K562 (cell line): Measurements from ENCODE around the gene ADSS2. TPM values are rescaled to one million over a fixed set of nuclear protein-coding genes. Genes with fewer than 3 reads are reported as not detected.

Experiments used
- ATAC-seq: fragments of 200-7000 bp; cut with Tn5 transposase; 3 replicates; pipeline ENCODE4 v1.9.1; 2020; ENCODE audit warnings: moderate library complexity
- BruUV-seq: library from RNA; stranded (reverse); fragments of 400-500 nt; replicated peaks from 2 replicates; lab custom pipeline; 2021; lab: Mats Ljungman, UMichigan
- CTCF ChIA-PET: fragments of 300-600 bp; formaldehyde crosslinking; extraction: SDS; loops from one replicate; lab custom pipeline; 2021; ENCODE audit warnings: low intra/inter-chr PET ratio; lab: Yijun Ruan, JAX
- POLR2A ChIA-PET: fragments of 300-600, 350-650 bp; sonication (Branson Sonifier 250); formaldehyde crosslinking; extraction: SDS; loops from one replicate; lab custom pipeline; 2021; ENCODE audit warnings: antibody characterized with exemption, inconsistent platforms; lab: Yijun Ruan, JAX
- DNase-seq, 4 experiments: peaks; one replicate each; pipeline versions ENCODE4 v3.0.0 to v3.0.0-alpha.2; 2011 to 2018; ENCODE audit warnings: low spot score in 3 of 4, mixed read lengths in 3 of 4; ENCODE audit errors: extremely low read depth in 1 of 4
- FAIRE-seq: peaks from 2 replicates; lab custom pipeline; 2011; peaks lifted over from hg19 to GRCh38; lab: Jason Lieb, UNC
- H2AFZ ChIP-seq: 2 replicates; pipeline ENCODE4 v1.6.0; 2011; ENCODE audit warnings: low read depth, low read length, control low read depth, inconsistent platforms
- H3K27ac ChIP-seq: fragments of 200-600 bp; 3 replicates; pipeline ENCODE4 v1.8.0; 2011; ENCODE audit warnings: low read depth, mild to moderate bottlenecking, control low read depth, inconsistent platforms, low read length, moderate library complexity, mixed read lengths; ENCODE audit errors: extremely low read depth
- H3K27me3 ChIP-seq, 2 experiments: fragments of 300-600 bp in 1 of 2; 2 replicates in 1 of 2; 3 replicates in 1 of 2; pipeline versions ENCODE4 v1.6.0 to v1.8.0; 2011; ENCODE audit warnings: inconsistent platforms in 2 of 2, low read length in 2 of 2, mild to moderate bottlenecking in 1 of 2, mixed read lengths in 1 of 2, moderate library complexity in 1 of 2; ENCODE audit not compliant: control insufficient read depth in 2 of 2, insufficient read depth in 2 of 2
- H3K36me3 ChIP-seq: fragments of 300-600 bp; 3 replicates; pipeline ENCODE4 v1.8.0; 2011; ENCODE audit warnings: mild to moderate bottlenecking, low read length, inconsistent platforms; ENCODE audit not compliant: control insufficient read depth, insufficient read depth
- H3K4me1 ChIP-seq, 2 experiments: fragments of 200-600 bp in 1 of 2; replicated peaks in 1 of 2; 2 replicates in 1 of 2; 3 replicates in 1 of 2; pipeline versions ENCODE4 v1.5.1 to v1.8.0; 2011; ENCODE audit warnings: inconsistent platforms in 2 of 2, low read length in 2 of 2, mild to moderate bottlenecking in 1 of 2, mixed read lengths in 1 of 2, moderate library complexity in 1 of 2; ENCODE audit not compliant: control insufficient read depth in 2 of 2, insufficient read depth in 2 of 2
- H3K4me2 ChIP-seq: 2 replicates; pipeline ENCODE4 v1.6.1; 2011; ENCODE audit warnings: low read length, control low read depth, inconsistent platforms, mixed read lengths; ENCODE audit not compliant: insufficient read depth
- H3K4me3 ChIP-seq: fragments of 200-600 bp; sonication (generic), shearing (Covaris generic); 2 replicates; pipeline ENCODE4 v1.5.1; 2016; ENCODE audit warnings: control low read depth, inconsistent platforms
- H3K79me2 ChIP-seq: fragments of 200-600 bp; 3 replicates; pipeline ENCODE4 v1.8.0; 2011; ENCODE audit warnings: low read length, inconsistent platforms; ENCODE audit not compliant: control insufficient read depth, insufficient read depth
- H3K9ac ChIP-seq, 2 experiments: 2 replicates each; pipeline versions ENCODE4 v1.6.0 to v1.6.1; 2011; ENCODE audit warnings: low read depth in 2 of 2, low read length in 2 of 2, control low read depth in 1 of 2, inconsistent platforms in 1 of 2, mild to moderate bottlenecking in 1 of 2, mixed read lengths in 1 of 2; ENCODE audit not compliant: insufficient read depth in 1 of 2
- H3K9me1 ChIP-seq: one replicate; pipeline ENCODE4 v1.6.0; 2011; ENCODE audit warnings: inconsistent platforms, mild to moderate bottlenecking, low read length, moderate library complexity; ENCODE audit not compliant: control insufficient read depth, insufficient read depth
- H3K9me3 ChIP-seq: replicated peaks from 2 replicates; pipeline ENCODE4 v1.5.1; 2011; ENCODE audit warnings: low read depth, low read length, inconsistent platforms; ENCODE audit not compliant: control insufficient read depth, insufficient read depth
- H4K20me1 ChIP-seq: replicated peaks from 2 replicates; pipeline ENCODE4 v1.6.1; 2011; ENCODE audit warnings: low read length, inconsistent platforms, mixed read lengths; ENCODE audit not compliant: control insufficient read depth, insufficient read depth
- ATF3 ChIP-seq, 2 experiments: fragments of 450-650 bp in 1 of 2; sonication (generic) in 1 of 2; formaldehyde crosslinking in 1 of 2; IDR thresholded peaks in 1 of 2; conservative IDR thresholded peaks in 1 of 2; 2 replicates each; pipeline versions ENCODE4 v1.6.1 to v1.8.1; 2016 to 2023; ENCODE audit warnings: mild to moderate bottlenecking in 2 of 2, moderate library complexity in 2 of 2, inconsistent platforms in 1 of 2, missing genetic modification reagents in 1 of 2
- JUND ChIP-seq, 2 experiments: IDR thresholded peaks; 2 replicates in 1 of 2; 3 replicates in 1 of 2; pipeline ENCODE4 v1.6.1; 2011; ENCODE audit warnings: borderline replicate concordance in 2 of 2, low read depth in 2 of 2, low read length in 2 of 2, improper control_type of control experiment in 1 of 2, missing biosample characterization in 1 of 2, missing genetic modification characterization in 1 of 2, missing genetic modification reagents in 1 of 2
- RAD51 ChIP-seq: fragments of 450-650 bp; IDR thresholded peaks from 2 replicates; pipeline ENCODE4 v1.7.1; 2016; ENCODE audit warnings: low read depth, mild to moderate bottlenecking, borderline replicate concordance
- USF2 ChIP-seq: sonication (generic); formaldehyde crosslinking; IDR thresholded peaks from 2 replicates; pipeline ENCODE4 v1.5.0; 2020; ENCODE audit warnings: missing genetic modification reagents
- VEZF1 ChIP-seq: fragments of 200-800 bp; sonication (Bioruptor generic); IDR thresholded peaks from 2 replicates; pipeline ENCODE4 v1.6.1; 2017; ENCODE audit warnings: missing genetic modification characterization, missing compliant biosample characterization
- ZNF318 ChIP-seq, 2 experiments: fragments of 450-650 bp; IDR thresholded peaks; 2 replicates each; pipeline ENCODE4 v1.6.1; 2016; ENCODE audit warnings: mild to moderate bottlenecking in 2 of 2, borderline replicate concordance in 1 of 2, low read depth in 1 of 2, moderate library complexity in 1 of 2
- WGBS: fragments of 100-300 bp; shearing (Covaris generic); methylation state at CpG from one replicate; pipeline ENCODE4 v1.1.6; 2016; ENCODE audit warnings: low coverage, mixed read lengths; ENCODE audit not compliant: insufficient coverage; ENCODE audit errors: missing lambda C conversion rate; 5-methylcytosine and 5-hydroxymethylcytosine counted together
- in situ Hi-C: fragments of 300-500 bp; cut with MboI; formaldehyde crosslinking; loops from 4 replicates; pipeline ENCODE4 v1.15.0; 2018; ENCODE audit warnings: inconsistent platforms, mixed read lengths
- intact Hi-C: fragments of 100-400 bp; cut with micrococcal nuclease; formaldehyde crosslinking; loops from 2 replicates; pipeline ENCODE4 v1.14.2; 2022
- polyA plus RNA-seq, 8 experiments: library from polyadenylated mRNA; depleted of rRNA in 4 of 8; stranded (reverse) in 5 of 8; unstranded in 3 of 8; fragments of >200 nt; fragmentation: Nextera tagmentation in 2 of 8; fragmentation: Illumina TruSeq in 1 of 8; extraction: Ambion mirVana in 2 of 8; extraction: Trizol in 1 of 8; gene quantifications; 2 replicates each; pipeline versions ENCODE4 v1.2.1 to v1.2.3, GENCODE V29; 2011 to 2014; ENCODE audit warnings: inconsistent platforms in 1 of 8, missing spikeins in 1 of 8
- total RNA-seq, 7 experiments: library from RNA; depleted of rRNA in 6 of 7; stranded (reverse); fragments of >200 nt in 6 of 7; fragmentation: Illumina TruSeq in 2 of 7; extraction: Trizol in 2 of 7; gene quantifications; 2 replicates each; pipeline versions ENCODE4 v1.2.1 to v1.2.3, GENCODE V29; 2011 to 2021; ENCODE audit warnings: low replicate concordance in 1 of 7

Gene ADSS2
- total and polyA plus RNA-seq, 9 of the 15 experiments (the other 6 are each of a cell fraction or from before 2014, with no cell fraction given), result 8.8 to 63.8 (median 59.4) TPM

- intact Hi-C loops, result loop anchor here (10.0 kb wide), 1 partner anchor 149 kb away; no protein-coding TSS in a partner anchor
- BruUV-seq, result no TSS peak
- H3K4me3 ChIP-seq, result no peak overlapping the region
- DNase-seq (peak in 2 of 4 experiments; percentile 25 to 37), ATAC-seq (peak; percentile 9; the same call in 2 of the 3 replicates), FAIRE-seq (no peak)
- ChIA-PET CTCF (no interaction called here), POLR2A (interaction anchor here (0.6 to 1.0 kb wide), 3 partner anchors 14 to 405 kb away, joined by 3 to 4 read pairs (median 4); no protein-coding TSS in a partner anchor)
- H3K9me1 ChIP-seq, result no peaks in the 10 kb centered on the region
- 68% methylated on average over 3 of the region's 5 CpGs for WGBS
- no peak overlapping the region for H2AFZ ChIP-seq
- H3K27ac ChIP-seq, result no peak overlapping the region
- no peaks in the 10 kb centered on the region for H3K27me3 ChIP-seq
- in situ Hi-C loops, result no loop called here
- H3K79me2 ChIP-seq, result no peaks in the 10 kb centered on the region
- H3K4me2 ChIP-seq, result no peak overlapping the region
- H3K9me3 ChIP-seq, result no peaks in the 10 kb centered on the region
- H3K9ac ChIP-seq, result no peak overlapping the region
- peaks cover 12 to 17% of the 10 kb centered on the region in 2 experiments; a peak in 4 of 5 replicates for H3K4me1 ChIP-seq
- H3K36me3 ChIP-seq, result no peaks in the 10 kb centered on the region; the same call in 2 of the 3 replicates
- H4K20me1 ChIP-seq, result no peaks in the 10 kb centered on the region
- no peak for TF ChIP-seq ZNF318 (IDR thresholded peaks at IDR 0.05; ENCODE audit: borderline replicate concordance in 1 of 2, low read depth in 1 of 2)
- TF ChIP-seq JUND (IDR thresholded peaks at IDR 0.05; ENCODE audit: borderline replicate concordance, low read depth, low read length), result 0 out of 2 replicates have a peak, but pooled peaks have one; percentile 6
- TF ChIP-seq JUND (tag; IDR thresholded peaks at IDR 0.05; ENCODE audit: borderline replicate concordance, low read depth, low read length), result no peak
- peak; percentile 44; the same call in 1 of the 2 replicates for TF ChIP-seq RAD51
- TF ChIP-seq VEZF1 (CRISPR knock-in tag), result no peak
- TF ChIP-seq ATF3 (IDR thresholded peaks at IDR 0.05), result 0 out of 2 replicates have a peak, but pooled peaks have one; percentile 21
- no peak for TF ChIP-seq ATF3 (CRISPR knock-in tag; conservative IDR thresholded peaks at IDR 0.05)
- peak; percentile 65 for TF ChIP-seq USF2 (CRISPR knock-in tag)
These were observed 55.7 kb downstream of the ADSS2 start for GRCh38 chr1:244395965-244396364.
